ENCODE results near the gene PYGB.

PYGB gene

DNA sequence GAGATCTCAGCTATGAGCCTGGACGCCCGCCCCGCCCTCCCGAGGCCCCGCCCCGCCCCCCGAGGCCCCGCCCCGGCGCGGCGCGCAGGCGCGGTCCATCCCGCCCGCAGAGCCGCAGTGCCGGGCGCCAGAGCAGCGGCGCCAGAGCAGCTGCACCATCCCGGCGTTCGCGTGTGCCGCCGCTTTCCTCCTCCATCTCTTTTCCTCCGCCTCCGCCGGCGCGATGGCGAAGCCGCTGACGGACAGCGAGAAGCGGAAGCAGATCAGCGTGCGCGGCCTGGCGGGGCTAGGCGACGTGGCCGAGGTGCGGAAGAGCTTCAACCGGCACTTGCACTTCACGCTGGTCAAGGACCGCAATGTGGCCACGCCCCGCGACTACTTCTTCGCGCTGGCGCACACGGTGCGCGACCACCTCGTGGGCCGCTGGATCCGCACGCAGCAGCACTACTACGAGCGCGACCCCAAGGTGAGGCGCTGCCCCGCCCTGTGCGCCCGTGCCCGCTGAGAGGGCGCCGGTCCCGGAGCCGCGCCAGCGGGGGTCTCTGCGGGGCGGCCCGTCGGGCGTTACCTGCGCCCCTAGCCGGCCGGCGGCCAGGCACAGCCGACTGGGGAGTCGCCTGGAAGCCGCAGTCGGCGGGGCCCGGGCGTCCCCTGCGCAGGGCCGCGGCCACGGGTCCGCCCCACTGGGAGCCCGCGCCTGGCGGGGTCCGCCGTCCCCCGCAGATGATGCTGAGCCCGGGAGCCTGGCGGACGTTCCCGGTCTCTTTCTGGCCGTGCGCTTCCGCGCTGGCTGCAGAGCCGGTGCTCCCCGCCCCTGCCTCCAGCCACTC is at the start of gene PYGB:
PYGB (plus strand) TSS at position 130 of the 830 bp plus-strand sequence; CDS start at position 224, 94 bp downstream.
- TF ChIP-seq SUZ12 (IDR thresholded peaks at IDR 0.05; ENCODE audit: extremely low read depth, insufficient read depth, insufficient read length) (no peak), ZNF274 (IDR thresholded peaks at IDR 0.05; ENCODE audit: low read depth, low read length) (no peak), YY1 (IDR thresholded peaks at IDR 0.05; ENCODE audit: insufficient read depth, insufficient read length) (no peak)
- H3K4me3 ChIP-seq (ENCODE audit: insufficient read length, low read depth) = peak within 1 kb of the TSS; percentile 84
- H3K9ac ChIP-seq (ENCODE audit: insufficient read length, low read depth) = peak within 1 kb of the TSS; percentile 94
- H3K27me3 ChIP-seq (ENCODE audit: insufficient read depth, insufficient read length) = peaks cover 8% of the 10 kb centered on the region
- no peaks in the 10 kb centered on the region for H3K9me3 ChIP-seq (ENCODE audit: insufficient read depth, low read length)
- H3K36me3 ChIP-seq (ENCODE audit: insufficient read depth, insufficient read length, low read length) = peaks cover 19% of the 10 kb centered on the region
- H3K4me1 ChIP-seq (ENCODE audit: insufficient read depth, insufficient read length) = peaks cover 2% of the 10 kb centered on the region
- peak; percentile 51 for DNase-seq (ENCODE audit: low read depth, low spot score)

DNA sequence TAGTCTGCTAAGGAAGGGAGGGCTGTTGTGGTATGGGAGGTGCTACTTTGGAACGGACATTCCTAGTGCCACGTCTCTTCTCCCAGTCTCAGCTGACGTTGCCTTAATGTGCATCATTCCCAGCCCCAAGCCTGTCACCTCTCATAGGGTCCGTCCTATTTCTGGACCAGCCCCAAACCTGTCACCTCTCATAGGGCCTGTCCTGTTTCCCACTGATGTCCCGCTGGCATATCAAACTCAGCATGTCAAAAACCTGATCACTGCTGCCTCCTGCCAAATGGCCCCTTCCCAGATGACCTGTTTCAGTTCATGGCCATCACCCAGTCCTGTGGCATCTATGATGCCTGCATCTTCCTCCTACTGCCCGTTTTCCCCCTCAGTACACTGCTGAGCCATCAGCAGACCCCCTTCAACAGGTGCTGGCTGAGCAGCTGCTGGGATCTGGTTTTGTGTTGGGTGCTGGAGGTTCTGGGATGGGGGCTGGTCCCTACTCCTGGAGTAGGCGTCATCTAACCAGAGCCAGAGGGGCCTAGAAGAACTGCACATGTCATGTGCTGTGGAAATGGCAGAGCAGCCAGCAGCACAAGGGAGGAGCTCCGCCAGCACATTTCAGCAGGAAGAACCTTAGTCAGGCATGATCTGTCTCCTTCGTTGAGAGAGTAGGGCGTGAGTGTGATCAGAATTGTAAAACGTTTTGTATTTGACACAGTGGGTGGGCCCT is 49.1 kb upstream of the PYGB start:
- Histone ChIP-seq H3K4me3 (ENCODE audit: insufficient read length, low read depth) (no peak overlapping the region), H3K36me3 (ENCODE audit: insufficient read depth, insufficient read length, low read length) (peaks cover 6% of the 10 kb centered on the region), H3K9ac (ENCODE audit: insufficient read length, low read depth) (no peak overlapping the region), H3K27me3 (ENCODE audit: insufficient read depth, insufficient read length) (peaks cover 7% of the 10 kb centered on the region), H3K4me1 (ENCODE audit: insufficient read depth, insufficient read length) (no peaks in the 10 kb centered on the region), H3K9me3 (ENCODE audit: insufficient read depth, low read length) (0 out of 2 replicates have a peak, but pooled peaks cover 6% of the 10 kb centered on the region)
- no peak for TF ChIP-seq YY1 (IDR thresholded peaks at IDR 0.05; ENCODE audit: insufficient read depth, insufficient read length)
- no peak for TF ChIP-seq ZNF274 (IDR thresholded peaks at IDR 0.05; ENCODE audit: low read depth, low read length)
- TF ChIP-seq SUZ12 (IDR thresholded peaks at IDR 0.05; ENCODE audit: extremely low read depth, insufficient read depth, insufficient read length) = no peak
- no peak for DNase-seq (ENCODE audit: low read depth, low spot score)

DNA sequence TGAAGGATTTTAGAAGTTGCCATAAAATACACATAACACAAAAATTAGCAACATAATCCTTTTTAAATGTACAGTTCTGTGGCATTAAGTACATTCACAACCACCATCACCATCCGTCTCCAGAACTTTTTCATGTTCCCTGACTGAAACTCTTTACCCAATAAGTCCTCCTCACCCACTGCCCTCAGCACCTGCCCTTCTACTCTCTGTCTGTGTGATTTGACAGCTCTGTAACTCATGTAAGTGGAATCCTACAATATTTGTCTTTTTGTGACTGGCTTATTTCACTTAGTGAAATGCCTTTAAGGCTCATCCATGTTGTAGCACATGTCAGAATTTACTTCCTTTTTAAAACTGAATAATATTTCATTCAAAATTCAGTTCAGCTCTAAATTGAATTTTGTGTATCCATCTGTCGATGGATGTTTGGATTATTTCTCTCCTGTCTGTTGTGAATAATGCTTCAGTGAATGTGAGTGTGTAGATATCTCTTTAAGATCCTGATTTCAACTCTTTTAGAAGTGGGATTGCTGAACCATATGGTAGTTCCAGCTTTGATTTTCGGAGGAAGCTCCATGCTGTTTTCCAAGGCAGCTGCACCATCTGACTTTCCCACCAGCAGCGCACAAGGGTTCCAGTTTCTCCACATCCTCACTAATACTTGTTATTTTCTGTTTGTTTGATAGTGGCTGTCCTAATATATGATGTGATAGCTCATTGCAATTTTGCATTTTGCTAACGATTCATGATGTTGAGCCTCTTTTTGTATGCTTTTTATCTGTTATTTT is 48.2 kb upstream of the PYGB start:
- no peak for DNase-seq (ENCODE audit: low read depth, low spot score)
- no peak for TF ChIP-seq SUZ12 (IDR thresholded peaks at IDR 0.05; ENCODE audit: extremely low read depth, insufficient read depth, insufficient read length)
- no peak for TF ChIP-seq ZNF274 (IDR thresholded peaks at IDR 0.05; ENCODE audit: low read depth, low read length)
- TF ChIP-seq YY1 (IDR thresholded peaks at IDR 0.05; ENCODE audit: insufficient read depth, insufficient read length) = no peak
- Histone ChIP-seq H3K9ac (ENCODE audit: insufficient read length, low read depth) (no peak overlapping the region), H3K4me1 (ENCODE audit: insufficient read depth, insufficient read length) (no peaks in the 10 kb centered on the region), H3K36me3 (ENCODE audit: insufficient read depth, insufficient read length, low read length) (peaks cover 6% of the 10 kb centered on the region), H3K4me3 (ENCODE audit: insufficient read length, low read depth) (no peak overlapping the region), H3K27me3 (ENCODE audit: insufficient read depth, insufficient read length) (peaks cover 7% of the 10 kb centered on the region), H3K9me3 (ENCODE audit: insufficient read depth, low read length) (0 out of 2 replicates have a peak, but pooled peaks cover 6% of the 10 kb centered on the region)

DNA sequence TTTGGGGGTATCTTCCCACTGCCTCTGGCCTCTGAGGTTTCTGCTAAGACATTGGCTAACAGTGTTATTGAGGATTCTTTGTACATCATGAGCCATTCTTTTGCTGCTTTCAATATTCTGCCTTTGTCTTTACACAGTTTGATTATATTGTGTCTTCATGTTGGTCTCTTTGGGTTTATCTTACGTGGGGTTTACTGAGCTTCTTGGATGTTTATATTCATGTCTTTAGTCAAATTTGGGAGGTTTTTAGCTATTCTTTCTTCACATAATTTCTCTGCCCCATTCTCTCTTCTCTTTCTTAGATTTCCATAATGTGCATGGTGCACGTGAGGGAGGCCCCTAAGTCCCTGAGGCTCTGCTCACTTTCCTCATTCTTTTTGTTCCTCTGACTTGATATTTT is 44.8 kb upstream of the PYGB start:
- H3K9me3 ChIP-seq (ENCODE audit: insufficient read depth, low read length) = 0 out of 2 replicates have a peak, but pooled peaks cover 6% of the 10 kb centered on the region
- TF ChIP-seq ZNF274 (IDR thresholded peaks at IDR 0.05; ENCODE audit: low read depth, low read length) (no peak), SUZ12 (IDR thresholded peaks at IDR 0.05; ENCODE audit: extremely low read depth, insufficient read depth, insufficient read length) (no peak), YY1 (IDR thresholded peaks at IDR 0.05; ENCODE audit: insufficient read depth, insufficient read length) (no peak)
- H3K27me3 ChIP-seq (ENCODE audit: insufficient read depth, insufficient read length) = no peaks in the 10 kb centered on the region
- DNase-seq (ENCODE audit: low read depth, low spot score) = no peak
- peaks cover 5% of the 10 kb centered on the region for H3K4me1 ChIP-seq (ENCODE audit: insufficient read depth, insufficient read length)
- no peak overlapping the region for H3K4me3 ChIP-seq (ENCODE audit: insufficient read length, low read depth)
- H3K9ac ChIP-seq (ENCODE audit: insufficient read length, low read depth) = no peak overlapping the region
- H3K36me3 ChIP-seq (ENCODE audit: insufficient read depth, insufficient read length, low read length) = peaks cover 11% of the 10 kb centered on the region

DNA sequence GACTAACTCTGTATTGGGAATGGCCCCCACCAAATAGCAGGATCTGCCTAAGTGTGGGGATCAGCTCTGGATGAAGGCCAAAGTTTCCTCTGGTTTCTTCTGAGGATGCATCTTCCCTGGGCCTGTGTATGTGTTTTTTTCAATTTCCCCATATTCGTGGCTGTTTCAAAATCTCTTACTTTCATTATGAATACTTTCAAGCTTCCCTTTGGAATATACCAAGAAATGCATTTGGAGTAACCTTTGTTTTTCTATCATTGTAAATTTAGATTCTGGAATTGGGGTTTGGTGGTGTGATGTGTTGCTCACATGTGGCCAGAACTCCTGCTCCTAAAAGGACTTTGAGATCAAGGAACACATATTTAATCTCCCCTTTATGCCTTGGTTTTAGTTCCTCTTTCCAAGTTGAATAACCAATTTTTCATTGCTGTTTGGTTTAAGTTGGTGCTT is 44.0 kb upstream of the PYGB start:
- TF ChIP-seq YY1 (IDR thresholded peaks at IDR 0.05; ENCODE audit: insufficient read depth, insufficient read length) (no peak), ZNF274 (IDR thresholded peaks at IDR 0.05; ENCODE audit: low read depth, low read length) (no peak)
- no peak overlapping the region for H3K4me3 ChIP-seq (ENCODE audit: insufficient read length, low read depth)
- H3K9ac ChIP-seq (ENCODE audit: insufficient read length, low read depth) = no peak overlapping the region
- 0 out of 2 replicates have a peak, but pooled peaks cover 6% of the 10 kb centered on the region for H3K9me3 ChIP-seq (ENCODE audit: insufficient read depth, low read length)
- peaks cover 5% of the 10 kb centered on the region for H3K4me1 ChIP-seq (ENCODE audit: insufficient read depth, insufficient read length)
- DNase-seq (ENCODE audit: low read depth, low spot score) = no peak
- H3K27me3 ChIP-seq (ENCODE audit: insufficient read depth, insufficient read length) = no peaks in the 10 kb centered on the region
- peaks cover 11% of the 10 kb centered on the region for H3K36me3 ChIP-seq (ENCODE audit: insufficient read depth, insufficient read length, low read length)

DNA sequence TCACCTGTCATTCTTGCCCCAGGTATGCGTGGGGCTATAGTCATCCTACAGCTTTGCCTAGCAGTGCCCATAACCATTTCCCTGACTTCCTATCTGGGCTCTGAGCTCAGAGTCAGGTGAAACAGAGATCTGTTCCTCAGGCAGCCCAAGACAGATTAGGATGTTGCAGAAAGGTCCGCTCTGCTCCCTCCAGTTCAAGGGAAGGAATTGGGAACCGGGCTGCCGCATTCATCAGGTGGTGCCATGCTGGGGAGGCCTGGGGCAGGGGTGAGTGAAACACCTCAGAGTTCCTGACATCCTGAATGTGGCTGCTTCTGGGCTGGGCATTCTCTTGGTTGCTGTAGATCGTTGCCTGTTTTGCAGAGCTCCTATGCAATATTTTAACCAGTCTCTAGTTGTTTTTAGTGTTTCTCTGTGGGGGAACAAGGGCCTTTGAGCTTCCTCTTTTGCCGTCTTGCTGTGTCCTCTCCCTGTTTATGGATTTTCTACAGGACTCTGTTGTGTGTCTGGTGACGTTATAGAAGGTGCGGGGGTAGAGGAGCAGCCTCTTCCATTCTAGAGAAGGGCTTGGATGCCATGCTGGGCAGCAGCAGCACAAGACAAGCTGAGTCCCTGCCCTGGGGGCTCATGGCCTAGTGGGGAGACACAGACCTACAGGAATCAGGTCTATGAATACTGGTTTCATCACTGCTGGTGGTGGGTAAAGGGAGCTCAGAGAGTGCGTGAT is 43.2 kb upstream of the PYGB start:
- 0 out of 2 replicates have a peak, but pooled peaks cover 6% of the 10 kb centered on the region for H3K9me3 ChIP-seq (ENCODE audit: insufficient read depth, low read length)
- H3K27me3 ChIP-seq (ENCODE audit: insufficient read depth, insufficient read length) = no peaks in the 10 kb centered on the region
- no peak for DNase-seq (ENCODE audit: low read depth, low spot score)
- H3K4me3 ChIP-seq (ENCODE audit: insufficient read length, low read depth) = no peak overlapping the region
- H3K9ac ChIP-seq (ENCODE audit: insufficient read length, low read depth) = no peak overlapping the region
- TF ChIP-seq ZNF274 (IDR thresholded peaks at IDR 0.05; ENCODE audit: low read depth, low read length) (no peak), YY1 (IDR thresholded peaks at IDR 0.05; ENCODE audit: insufficient read depth, insufficient read length) (no peak), SUZ12 (IDR thresholded peaks at IDR 0.05; ENCODE audit: extremely low read depth, insufficient read depth, insufficient read length) (no peak)
- peaks cover 5% of the 10 kb centered on the region for H3K4me1 ChIP-seq (ENCODE audit: insufficient read depth, insufficient read length)
- H3K36me3 ChIP-seq (ENCODE audit: insufficient read depth, insufficient read length, low read length) = peaks cover 12% of the 10 kb centered on the region

Data from NT2/D1 (cell line).